ENCODE data around the gene BLOC1S5. TPM values are rescaled to one million over a fixed set of nuclear protein-coding genes. Genes with fewer than 3 reads are reported as not detected.
A peak's percentile ranks its signal among the peaks of the same experiment; 100 is the strongest.
"Not testable (repeated sequence)": the region's sequence is repeated elsewhere in the genome, so short reads cannot be mapped to it uniquely, and the experiment has no call there.

Gene BLOC1S5
- total RNA-seq, 1 donor from 2014 or later, result 34.4 TPM

GRCh38 chr6:8041913-8042583, 22.1 kb downstream of the BLOC1S5 start:
- Histone ChIP-seq H3K4me3 (no peak overlapping the region), H3K36me3 (no peaks in the 10 kb centered on the region), H3K79me2 (ENCODE audit: low read depth) (peaks cover 17% of the 10 kb centered on the region), H3K4me2 (no peak overlapping the region), H4K20me1 (ENCODE audit: low read depth) (no peaks in the 10 kb centered on the region), H3K27ac (no peak overlapping the region), H3K9me3 (ENCODE audit: low read depth) (no peaks in the 10 kb centered on the region), H3F3A (ENCODE audit: low read depth) (no peaks in the 10 kb centered on the region), H3K27me3 (no peaks in the 10 kb centered on the region), H3K4me1 (no peaks in the 10 kb centered on the region), H2AFZ (replicated peaks) (no peak overlapping the region), H3K9ac (no peak overlapping the region)
- H3K4me1 Mint-ChIP-seq, result no peaks in the 10 kb centered on the region
- no peak overlapping the region for H3K4me3 Mint-ChIP-seq
- no peak for DNase-seq (ENCODE audit: low spot score)
- H3K36me3 Mint-ChIP-seq, result peaks cover 62% of the 10 kb centered on the region
- TF ChIP-seq CTCF (IDR thresholded peaks at IDR 0.05) (no peak), EZH2 (IDR thresholded peaks at IDR 0.05) (no peak), EZH2phosphoT487 (IDR thresholded peaks at IDR 0.05) (no peak)
- no peak overlapping the region for H3K27ac Mint-ChIP-seq
- H3K27me3 Mint-ChIP-seq (ENCODE audit: insufficient read depth, low read depth), result no peaks in the 10 kb centered on the region
- peaks cover 23% of the 10 kb centered on the region for H3K9me3 Mint-ChIP-seq

GRCh38 chr6:8034107-8034506, 30.1 kb downstream of the BLOC1S5 start:
- not testable (repeated sequence) for H3K4me3 ChIP-seq; DNase-seq (ENCODE audit: low spot score); H3K36me3 ChIP-seq; H3F3A ChIP-seq (ENCODE audit: low read depth); H2AFZ ChIP-seq (replicated peaks); H3K27me3 ChIP-seq; H3K27me3 Mint-ChIP-seq (ENCODE audit: insufficient read depth, low read depth); H3K27ac ChIP-seq; H3K4me2 ChIP-seq; H3K4me1 ChIP-seq; H3K9ac ChIP-seq; H3K9me3 ChIP-seq (ENCODE audit: low read depth); H3K4me3 Mint-ChIP-seq; H3K4me1 Mint-ChIP-seq; H4K20me1 ChIP-seq (ENCODE audit: low read depth); H3K27ac Mint-ChIP-seq
- peaks cover 86% of the 10 kb centered on the region for H3K79me2 ChIP-seq (ENCODE audit: low read depth)
- Mint-ChIP-seq H3K9me3 (peaks cover 51% of the 10 kb centered on the region), H3K36me3 (peaks cover 63% of the 10 kb centered on the region)

- Histone ChIP-seq H3K36me3 (no peaks in the 10 kb centered on the region), H3K27me3 (no peaks in the 10 kb centered on the region), H2AFZ (replicated peaks) (no peak overlapping the region), H4K20me1 (ENCODE audit: low read depth) (no peaks in the 10 kb centered on the region), H3F3A (ENCODE audit: low read depth) (no peaks in the 10 kb centered on the region), H3K9me3 (ENCODE audit: low read depth) (no peaks in the 10 kb centered on the region), H3K9ac (no peak overlapping the region), H3K79me2 (ENCODE audit: low read depth) (peaks cover 67% of the 10 kb centered on the region), H3K4me3 (no peak overlapping the region), H3K4me2 (no peak overlapping the region), H3K27ac (no peak overlapping the region), H3K4me1 (peaks cover 7% of the 10 kb centered on the region)
- TF ChIP-seq EZH2 (IDR thresholded peaks at IDR 0.05), result no peak
- no peak for TF ChIP-seq EZH2phosphoT487 (IDR thresholded peaks at IDR 0.05)
- no peak for TF ChIP-seq CTCF (IDR thresholded peaks at IDR 0.05)
- no peak for DNase-seq (ENCODE audit: low spot score)
- Mint-ChIP-seq H3K27me3 (ENCODE audit: insufficient read depth, low read depth) (no peaks in the 10 kb centered on the region), H3K4me1 (peaks cover 5% of the 10 kb centered on the region), H3K4me3 (no peak overlapping the region), H3K27ac (no peak overlapping the region), H3K36me3 (peaks cover 35% of the 10 kb centered on the region), H3K9me3 (peaks cover 36% of the 10 kb centered on the region)
Measured at GRCh38 chr6:8030920-8031319, 33.3 kb downstream of the BLOC1S5 start.

GRCh38 chr6:8029243-8029870, 34.8 kb downstream of the BLOC1S5 start:
- H4K20me1 ChIP-seq (ENCODE audit: low read depth), result no peaks in the 10 kb centered on the region
- H3K79me2 ChIP-seq (ENCODE audit: low read depth), result peaks cover 54% of the 10 kb centered on the region
- H3K27ac ChIP-seq, result no peak overlapping the region
- TF ChIP-seq CTCF (IDR thresholded peaks at IDR 0.05) (no peak), EZH2phosphoT487 (IDR thresholded peaks at IDR 0.05) (no peak), EZH2 (IDR thresholded peaks at IDR 0.05) (no peak)
- H3K9me3 ChIP-seq (ENCODE audit: low read depth), result no peaks in the 10 kb centered on the region
- peak; percentile 27 for DNase-seq (ENCODE audit: low spot score)
- peaks cover 5% of the 10 kb centered on the region for H3K4me1 Mint-ChIP-seq
- H3K27ac Mint-ChIP-seq, result no peak overlapping the region
- no peak overlapping the region for H3K4me3 Mint-ChIP-seq
- H3F3A ChIP-seq (ENCODE audit: low read depth), result no peaks in the 10 kb centered on the region
- no peak overlapping the region for H2AFZ ChIP-seq (replicated peaks)
- H3K4me2 ChIP-seq, result no peak overlapping the region
- peaks cover 23% of the 10 kb centered on the region for H3K36me3 Mint-ChIP-seq
- no peaks in the 10 kb centered on the region for H3K27me3 ChIP-seq
- H3K9me3 Mint-ChIP-seq, result peaks cover 29% of the 10 kb centered on the region
- peaks cover 7% of the 10 kb centered on the region for H3K4me1 ChIP-seq
- H3K36me3 ChIP-seq, result no peaks in the 10 kb centered on the region
- no peaks in the 10 kb centered on the region for H3K27me3 Mint-ChIP-seq (ENCODE audit: insufficient read depth, low read depth)
- no peak overlapping the region for H3K4me3 ChIP-seq
- H3K9ac ChIP-seq, result no peak overlapping the region
